ENCODE measurements around the gene KCNH1.
"Not testable (repeated sequence)": the region's sequence is repeated elsewhere in the genome, so short reads cannot be mapped to it uniquely, and the experiment has no call there.

The KCNH1 gene

DNA sequence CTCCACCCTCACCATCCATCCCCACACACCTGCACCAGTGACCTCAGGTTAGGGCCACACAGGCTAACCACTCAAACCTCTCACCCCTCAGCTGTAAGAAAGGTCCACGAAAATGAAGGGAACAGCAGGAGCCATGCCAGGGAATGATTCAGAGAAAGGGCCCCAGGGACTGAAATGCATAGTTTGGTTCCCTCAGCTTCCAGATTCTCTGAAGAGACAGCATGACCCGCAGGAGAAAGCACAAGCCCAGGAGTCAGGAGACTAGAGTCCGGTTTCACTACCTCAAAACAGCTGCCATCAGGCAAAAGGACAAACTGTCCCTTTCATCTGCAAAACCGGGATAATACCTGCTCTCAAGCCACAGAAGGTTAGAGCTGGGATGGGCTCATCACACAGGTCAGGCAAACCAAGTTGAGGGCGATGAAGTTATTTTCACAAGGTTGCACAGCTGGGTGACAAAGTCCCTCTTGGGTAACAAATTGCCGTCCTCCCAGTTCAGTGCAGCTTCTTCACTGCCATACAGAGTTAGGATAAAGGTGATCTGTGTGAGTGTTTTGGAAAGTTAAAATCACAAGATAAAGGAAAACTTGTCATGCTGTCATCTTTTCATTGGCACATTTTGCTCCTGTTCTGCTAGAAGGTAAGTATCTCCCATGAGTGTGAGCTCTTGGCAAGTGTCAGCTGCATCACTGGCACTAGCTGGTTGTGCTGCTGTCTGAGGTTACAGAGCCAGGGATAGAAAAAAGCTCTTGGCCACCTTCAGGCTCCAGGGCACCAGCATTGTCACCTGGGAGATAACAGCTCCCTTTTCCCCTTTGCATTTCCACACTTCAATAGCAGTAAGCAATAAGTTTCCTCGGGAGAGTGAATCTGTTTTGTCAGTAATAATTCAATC, 120.4 kb downstream of the KCNH1 start:
- DNase-seq, result no peak

DNA sequence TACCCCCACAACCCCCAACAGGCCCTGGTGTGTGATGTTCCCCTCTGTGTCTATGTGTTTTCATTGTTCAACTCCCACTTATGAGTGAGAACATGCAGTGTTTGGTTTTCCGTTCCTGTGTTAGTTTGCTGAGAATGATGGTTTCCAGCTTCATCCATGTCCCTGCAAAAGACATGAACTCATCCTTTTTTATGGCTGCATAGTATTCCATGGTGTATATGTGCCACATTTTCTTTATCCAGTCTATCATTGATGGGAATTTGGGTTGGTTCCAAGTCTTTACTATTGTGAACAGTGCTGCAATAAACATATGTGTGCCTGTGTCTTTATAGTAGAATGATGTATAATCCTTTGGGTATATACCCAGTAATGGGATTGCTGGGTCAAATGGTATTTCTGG, 122.8 kb downstream of the KCNH1 start:
- DNase-seq, result not testable (repeated sequence)

DNA sequence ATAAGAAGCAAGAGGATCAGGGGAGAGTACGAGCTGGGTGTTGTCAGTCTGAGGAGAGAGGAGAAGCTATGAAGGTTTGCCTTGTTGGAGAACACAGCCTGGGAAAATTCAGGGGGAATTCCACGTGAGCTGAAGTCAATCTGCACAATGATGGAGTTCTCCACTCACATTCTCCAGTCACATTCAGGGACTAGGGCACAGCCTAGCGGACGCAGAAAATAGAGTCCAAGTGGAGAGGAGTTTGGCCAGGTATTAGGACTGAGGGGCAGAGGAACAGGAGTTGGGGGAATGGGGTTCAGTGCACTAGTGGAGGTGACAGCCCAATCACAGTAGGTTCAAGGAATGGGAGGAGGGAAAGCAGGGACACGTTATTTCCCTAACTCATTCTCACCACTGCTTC, 124.0 kb downstream of the KCNH1 start:
- no peak for DNase-seq

DNA sequence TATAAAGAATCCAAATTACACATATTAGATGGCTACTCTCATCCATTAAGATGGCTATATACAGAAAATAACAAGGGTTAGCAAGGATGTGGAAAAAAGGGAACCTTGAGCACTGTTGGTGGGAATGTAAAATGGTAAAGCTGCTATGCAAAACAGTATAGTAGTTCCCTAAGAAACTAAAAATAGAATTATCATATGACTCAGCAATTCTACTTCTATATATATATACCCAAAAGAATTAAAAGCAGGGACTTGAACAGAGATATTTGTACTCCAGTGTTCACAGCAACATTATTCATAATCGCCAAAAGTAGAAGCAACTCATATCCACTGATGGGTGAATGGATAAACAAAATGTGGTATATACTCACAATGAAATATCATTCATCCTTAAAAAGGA, 126.1 kb downstream of the KCNH1 start:
- DNase-seq, result no peak

DNA sequence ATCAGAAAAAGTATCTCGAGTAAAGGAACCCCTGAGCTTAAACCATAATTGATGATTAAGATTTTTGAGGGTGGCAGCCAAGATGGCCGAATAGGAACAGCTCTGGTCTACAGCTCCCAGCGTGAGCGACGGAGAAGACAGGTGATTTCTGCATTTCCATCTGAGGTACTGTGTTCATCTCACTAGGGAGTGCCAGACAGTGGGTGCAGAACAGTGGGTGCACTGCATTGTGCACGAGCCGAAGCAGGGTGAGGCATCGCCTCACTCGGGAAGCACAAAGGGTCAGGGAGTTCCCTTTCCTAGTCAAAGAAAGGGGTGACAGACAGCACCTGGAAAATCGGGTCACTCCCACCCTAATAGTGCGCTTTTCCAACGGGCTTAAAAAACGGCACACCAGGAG, 138.0 kb downstream of the KCNH1 start:
- not testable (repeated sequence) for DNase-seq

DNA sequence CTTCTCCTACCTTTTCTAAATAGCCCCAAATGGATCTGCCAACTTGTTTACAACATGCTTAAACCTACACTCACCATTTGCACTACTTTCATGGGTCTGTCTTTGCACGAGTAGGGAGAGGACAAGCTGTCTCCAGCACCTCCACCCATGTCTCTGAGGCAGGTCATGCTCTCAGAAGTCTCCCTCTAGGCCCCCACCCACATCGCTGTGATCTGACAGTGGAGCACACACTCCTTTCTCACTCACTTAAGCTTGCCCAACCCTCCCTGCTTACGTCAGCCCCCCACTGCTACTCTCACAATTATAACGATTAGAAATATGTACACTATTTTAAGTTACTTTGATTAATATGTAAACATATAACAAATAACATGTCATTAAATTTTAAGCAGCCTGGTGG, 141.1 kb downstream of the KCNH1 start:
- no peak for DNase-seq

DNA sequence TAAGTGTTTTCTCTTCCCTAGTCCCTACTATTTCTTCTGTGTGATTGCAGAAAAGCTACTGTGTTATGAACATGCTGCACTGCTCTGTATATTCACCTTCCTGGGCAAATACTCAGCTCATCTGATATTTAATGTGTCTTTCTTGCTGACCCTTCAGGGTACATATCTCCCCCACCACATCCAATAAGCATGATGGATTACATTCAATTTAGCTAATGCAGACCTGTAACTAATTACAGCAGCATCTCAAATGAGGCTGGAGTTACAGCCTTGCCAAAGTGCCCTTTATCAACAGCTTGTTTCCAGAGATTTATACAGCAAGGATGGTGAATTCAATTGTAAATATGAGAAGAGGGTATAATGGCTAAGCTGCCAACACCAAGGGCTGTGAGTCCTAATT, 144.0 kb downstream of the KCNH1 start:
- DNase-seq, result no peak

DNA sequence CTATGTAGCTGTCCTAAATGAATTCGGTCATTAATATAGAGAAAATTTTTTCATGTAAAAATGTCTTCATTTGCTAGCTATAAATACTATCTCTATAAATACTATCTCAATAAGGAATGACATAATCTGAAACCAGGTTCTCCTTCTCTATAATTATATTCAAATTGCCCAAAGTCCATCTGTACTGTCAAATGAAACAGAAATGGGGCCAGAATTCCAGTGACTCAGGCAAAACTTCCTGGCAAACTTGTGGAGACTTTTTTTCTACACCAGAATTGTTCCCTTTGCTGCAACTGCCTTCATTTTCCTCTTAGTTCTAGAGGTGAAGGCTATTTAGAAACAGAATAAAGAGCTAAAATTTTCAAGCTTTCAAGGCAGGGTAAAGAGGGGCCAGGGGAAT, 152.5 kb downstream of the KCNH1 start:
- DNase-seq, result peak in 6 of 58 donors; percentile 0 to 23 (median 8)

DNA sequence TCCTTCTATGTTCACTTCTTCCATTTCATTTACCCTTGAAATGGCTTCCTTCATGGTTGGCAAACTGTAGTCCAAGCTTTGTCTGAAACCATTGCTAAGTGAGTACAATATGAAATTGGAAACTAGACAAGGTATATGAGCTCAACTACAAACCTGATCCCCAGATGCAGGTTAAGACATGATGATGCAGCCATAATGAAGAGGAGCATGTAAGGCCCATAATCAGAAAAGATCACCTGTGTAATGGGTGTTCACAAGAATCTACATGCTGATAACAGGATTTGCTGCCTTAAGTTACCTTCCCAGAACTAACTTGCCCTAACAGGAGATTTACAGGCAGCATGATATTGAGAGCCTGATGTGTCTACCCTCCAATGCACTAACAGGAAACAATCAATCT, 153.9 kb downstream of the KCNH1 start:
- no peak for DNase-seq

DNA sequence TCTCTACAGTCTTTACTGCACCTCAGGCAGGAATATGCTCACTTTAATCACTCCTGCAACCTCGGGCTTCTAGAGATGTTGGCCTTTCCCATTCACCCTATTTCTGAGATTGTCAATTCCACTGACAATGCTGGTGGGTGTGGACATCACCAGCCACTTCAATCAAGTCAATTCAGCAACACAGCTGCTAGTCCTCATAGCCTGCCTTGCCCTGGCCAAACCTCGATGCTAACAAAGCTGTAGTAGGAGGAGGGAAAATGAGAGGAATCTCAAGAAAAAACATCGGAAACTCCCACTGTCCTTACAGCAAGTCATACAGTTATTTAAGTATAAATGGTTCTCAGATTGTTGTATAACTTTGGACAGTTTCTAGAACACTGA, 155.0 kb downstream of the KCNH1 start:
- DNase-seq, result no peak

DNA sequence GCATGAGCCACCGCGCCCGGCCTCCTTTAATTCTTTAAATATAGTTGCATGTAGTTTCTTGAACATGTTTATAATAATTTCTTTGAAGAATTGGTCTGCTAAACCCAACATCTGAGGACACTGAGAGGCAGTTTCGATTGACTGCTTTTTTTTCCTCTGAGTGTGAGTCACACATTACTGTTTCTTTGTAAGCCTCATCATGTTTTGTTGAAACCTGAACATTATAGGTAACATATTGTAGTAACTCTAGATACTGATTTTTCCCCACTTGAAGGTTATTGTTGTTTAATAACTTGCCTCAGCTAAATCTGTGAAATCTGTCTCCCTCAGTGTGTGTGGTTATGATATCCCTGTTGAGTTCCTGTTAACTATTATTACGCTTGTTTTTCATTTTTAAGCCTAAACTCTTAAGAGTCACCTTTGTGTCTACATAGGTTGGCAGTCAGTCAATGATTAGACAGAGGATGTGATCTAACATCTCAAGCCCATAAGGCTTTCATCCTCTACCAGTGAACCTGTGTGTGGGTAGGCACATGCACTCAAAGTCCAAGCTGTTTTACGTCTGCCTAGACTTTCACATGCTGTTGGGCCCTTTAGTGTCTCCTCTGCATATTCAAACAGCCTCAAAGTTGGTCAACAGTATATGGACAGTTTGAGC, 155.5 kb downstream of the KCNH1 start:
- DNase-seq, result no peak

DNA sequence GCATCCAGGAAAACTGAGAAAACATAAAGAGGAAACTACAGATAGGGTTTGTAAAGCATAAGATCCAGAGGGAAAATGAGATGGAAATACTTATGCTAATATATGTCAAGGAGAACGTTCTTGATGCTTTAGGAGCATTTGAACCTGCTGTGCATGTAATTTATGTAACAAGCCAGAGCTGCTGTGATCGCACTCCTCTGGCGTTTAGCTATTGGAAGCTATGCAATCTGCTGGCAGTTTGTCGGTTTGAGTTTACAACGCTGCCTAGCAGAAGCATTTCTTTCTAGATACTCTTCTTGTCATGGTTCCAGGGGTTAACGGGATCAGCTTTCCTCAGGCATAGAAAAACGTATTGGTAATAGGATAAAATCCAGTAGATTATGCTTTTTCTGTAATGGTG, 182.7 kb downstream of the KCNH1 start:
- DNase-seq, result peak in 5 of 58 donors; percentile 5 to 37 (median 21)

DNA sequence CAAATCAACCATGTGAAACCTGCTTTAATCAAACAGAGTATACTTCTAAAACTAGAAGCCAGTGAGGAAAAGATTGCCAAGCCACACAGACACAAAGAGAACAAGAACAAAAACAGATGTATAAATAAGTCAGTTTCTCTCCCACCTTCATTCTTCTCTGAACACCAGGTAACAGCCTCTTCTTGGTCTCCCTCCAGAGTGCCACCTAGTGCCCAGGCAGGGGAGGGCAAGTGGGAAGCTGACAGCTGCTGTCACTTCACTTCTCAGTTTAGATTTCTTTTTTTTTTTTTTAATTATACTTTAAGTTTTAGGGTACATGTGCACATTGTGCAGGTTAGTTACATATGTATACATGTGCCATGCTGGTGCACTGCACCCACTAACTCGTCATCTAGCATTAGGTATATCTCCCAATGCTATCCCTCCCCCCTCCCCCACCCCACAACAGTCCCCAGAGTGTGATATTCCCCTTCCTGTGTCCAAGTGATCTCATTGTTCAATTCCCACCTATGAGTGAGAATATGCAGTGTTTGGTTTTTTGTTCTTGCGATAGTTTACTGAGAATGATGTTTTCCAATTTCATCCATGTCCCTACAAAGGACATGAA, 183.9 kb downstream of the KCNH1 start:
- DNase-seq, result peak in 3 of 58 donors; percentile 6 to 16 (median 9)

DNA sequence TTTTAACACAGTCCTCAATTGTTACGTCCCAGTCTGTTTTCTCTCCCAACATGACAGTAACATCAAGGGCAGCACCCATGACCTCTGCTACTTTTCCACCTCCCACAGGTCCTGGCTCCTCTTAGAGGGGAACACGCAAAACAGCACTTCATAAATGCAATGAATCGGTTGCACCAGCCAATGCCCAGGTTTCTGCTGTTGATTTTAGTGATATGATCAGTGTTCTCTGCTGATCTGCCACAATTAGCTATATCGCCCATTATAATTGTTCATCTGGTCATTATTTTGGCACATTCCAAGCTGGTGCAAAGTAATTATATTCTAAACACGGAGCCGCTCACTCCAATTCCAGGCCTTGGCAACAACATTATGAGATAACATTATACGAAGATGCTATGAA, 184.5 kb downstream of the KCNH1 start:
- DNase-seq, result no peak

DNA sequence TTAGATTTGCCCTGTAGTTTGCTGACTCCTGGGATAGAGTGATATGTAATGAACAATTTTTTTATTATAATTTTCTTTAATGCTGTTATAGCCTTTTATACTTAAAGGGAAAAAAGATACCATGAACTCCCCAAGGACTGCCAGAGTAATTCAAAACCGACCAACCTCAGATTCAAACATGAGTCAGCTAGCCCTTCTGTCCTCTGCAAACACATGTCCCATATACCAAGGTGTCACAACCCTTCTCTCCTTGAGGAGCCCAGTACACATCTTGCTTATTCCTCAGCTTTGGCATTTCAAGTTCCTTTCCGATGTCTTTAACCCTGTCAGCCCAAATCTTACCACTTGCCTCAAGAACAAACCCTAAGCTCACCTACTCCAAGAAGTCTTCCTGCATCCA, 184.9 kb downstream of the KCNH1 start:
- no peak for DNase-seq

DNA sequence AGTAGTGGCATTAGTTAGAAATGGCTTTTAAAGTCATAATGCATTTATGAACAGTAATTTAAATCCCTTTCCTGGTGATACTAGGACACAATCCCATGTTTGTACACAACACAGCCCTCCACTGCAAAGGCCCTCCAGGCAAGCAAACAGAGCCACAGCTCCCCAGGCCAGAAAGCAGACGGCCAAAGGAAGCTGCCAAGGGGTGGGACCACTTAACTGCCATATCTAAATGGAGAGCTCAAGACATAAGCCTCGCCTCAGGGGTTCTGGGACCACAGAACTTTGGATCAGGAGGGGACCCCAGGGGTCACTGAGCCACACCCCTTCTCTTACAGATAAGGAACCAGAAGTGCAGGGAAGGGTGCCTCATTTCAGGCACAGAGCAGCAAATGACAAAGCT, 189.7 kb downstream of the KCNH1 start:
- DNase-seq, result no peak

DNA sequence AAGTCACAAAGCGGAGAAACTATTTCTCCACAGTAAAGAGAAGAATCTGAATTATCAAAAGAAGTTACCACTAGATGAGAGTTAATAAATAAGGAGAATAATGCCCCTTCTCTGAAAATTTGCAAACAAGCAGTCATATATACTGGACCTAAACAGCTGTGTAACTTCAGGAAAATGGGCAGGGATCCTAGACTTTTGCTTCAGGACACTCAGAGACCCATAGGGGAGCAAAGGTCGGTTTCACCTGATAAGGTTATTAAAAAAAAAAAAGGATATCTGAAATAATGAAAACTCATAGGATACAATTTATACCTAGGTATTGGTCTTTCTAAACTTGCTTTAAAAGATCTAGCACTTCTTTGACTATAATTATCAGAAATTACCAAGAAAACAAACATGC, 191.4 kb downstream of the KCNH1 start:
- no peak for DNase-seq

DNA sequence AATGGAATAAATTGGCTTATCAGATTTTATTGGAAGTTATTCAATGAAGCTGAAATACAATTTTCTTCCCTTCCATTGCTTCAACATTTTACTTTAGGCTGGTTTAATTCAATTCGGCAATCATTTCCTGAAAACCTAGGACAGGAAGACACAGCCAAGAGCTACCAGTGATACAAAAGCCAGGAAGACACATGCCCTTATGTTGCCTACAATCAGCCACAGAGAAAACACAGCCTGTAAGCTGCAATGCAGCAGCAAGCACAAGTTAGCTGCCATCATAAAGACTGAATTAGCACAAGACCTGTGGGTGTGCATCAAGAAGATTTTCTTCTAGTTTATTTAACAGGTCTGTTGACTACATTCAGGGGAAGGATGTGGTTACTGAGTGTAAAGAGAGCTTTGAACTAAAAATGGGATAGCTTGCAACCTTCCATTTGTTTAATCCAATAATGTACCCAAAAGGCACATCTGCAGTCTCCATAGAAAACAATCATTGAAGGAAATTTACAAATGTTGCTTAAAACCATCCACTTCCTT, 193.8 kb downstream of the KCNH1 start:
- DNase-seq, result no peak

DNA sequence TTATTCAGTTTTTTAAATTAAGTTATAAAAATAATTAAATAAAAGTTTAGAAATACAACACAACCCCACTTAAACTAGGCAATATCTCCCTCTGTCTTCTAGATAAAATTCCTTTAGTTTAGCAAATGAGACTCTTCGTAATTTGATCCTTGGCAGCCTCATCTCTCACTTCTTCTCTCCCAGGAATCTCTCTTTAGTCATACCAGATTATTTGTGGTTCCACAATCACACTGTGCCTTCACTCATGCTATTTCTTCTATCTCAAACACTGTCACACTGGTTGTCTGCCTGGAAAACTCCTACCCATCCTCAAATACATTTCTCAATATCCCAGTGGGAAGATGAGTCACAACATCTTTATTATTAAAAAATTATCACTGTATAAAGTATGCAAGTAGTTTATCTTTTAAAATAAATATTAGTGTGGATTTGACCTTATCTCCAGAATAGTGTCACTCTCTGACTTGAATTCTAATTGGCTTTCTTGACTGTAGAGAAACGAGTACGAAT, 195.5 kb downstream of the KCNH1 start:
- DNase-seq, result no peak

DNA sequence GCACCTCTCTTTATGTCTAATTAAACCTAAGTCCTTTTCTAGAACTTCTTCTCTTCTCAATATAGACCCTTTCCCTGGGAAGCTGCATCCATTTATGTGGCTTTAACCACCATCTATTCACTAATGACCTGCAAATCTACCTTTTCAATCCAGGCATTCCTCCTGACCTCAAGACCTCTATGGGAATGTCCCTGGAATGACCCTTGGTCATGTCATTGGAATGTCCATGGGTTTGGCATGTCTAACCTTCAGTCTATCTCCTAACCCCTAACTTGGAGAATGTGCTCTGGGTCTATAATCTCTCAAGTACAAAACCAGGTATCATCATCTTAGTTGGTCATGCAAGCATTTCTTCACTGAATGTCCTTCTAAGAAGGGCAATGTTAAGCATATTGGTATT, 196.1 kb downstream of the KCNH1 start:
- no peak for DNase-seq

DNA sequence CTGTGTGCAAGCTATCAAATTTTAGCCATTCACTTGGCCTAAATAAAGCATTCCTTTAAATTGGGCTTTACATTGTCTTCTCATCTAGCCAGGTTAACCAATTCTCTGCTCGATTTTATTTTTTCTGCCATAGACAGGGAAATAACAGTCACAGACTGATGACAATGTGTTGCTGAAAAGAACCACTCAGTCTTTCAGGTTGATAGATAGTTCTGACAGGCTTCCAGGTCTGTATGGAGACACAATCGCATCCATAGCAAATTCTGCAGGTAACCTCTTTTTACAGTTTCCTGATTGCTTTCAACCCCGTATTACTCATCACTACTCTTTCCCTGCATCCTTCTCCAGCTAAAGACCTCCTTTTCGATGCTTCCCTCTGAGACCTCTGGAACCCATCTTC, 198.0 kb downstream of the KCNH1 start:
- no peak for DNase-seq

DNA sequence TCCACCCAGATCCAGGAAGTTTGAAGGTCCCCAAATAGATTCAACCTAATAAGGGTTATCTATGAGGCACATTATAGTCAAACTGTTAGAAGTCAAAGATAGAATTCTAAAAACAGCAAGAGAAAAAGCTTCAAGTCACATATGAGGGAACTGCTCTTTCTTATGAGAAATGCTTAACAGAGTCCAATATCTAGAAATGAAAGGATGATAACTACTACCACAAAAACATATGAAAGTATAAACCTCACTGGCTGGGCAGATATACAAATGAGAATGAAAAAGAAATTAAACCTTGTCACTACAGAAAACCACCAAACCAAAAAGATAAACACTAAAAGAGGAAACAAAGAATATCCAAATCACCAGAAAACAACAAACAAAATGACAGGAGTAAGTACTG, 201.8 kb downstream of the KCNH1 start:
- no peak for DNase-seq
